ENCODE results near the gene STK32B. TPM values are rescaled to one million over a fixed set of nuclear protein-coding genes. Genes with fewer than 3 reads are reported as not detected.

The STK32B gene
- total and polyA plus RNA-seq, 10 donors = 0.03 to 0.87 (median 0.36) TPM

- Histone ChIP-seq H3K27ac (no peak overlapping the region), H3K4me3 (no peak overlapping the region), H3K27me3 (replicated peaks in 1 of 7) (peaks cover 0 to 14% (median 0%) of the 10 kb centered on the region in 7 donors), H3K9me3 (peaks cover 0 to 8% (median 0%) of the 10 kb centered on the region in 8 donors), H3K36me3 (no peaks in the 10 kb centered on the region), H3K4me1 (no peaks in the 10 kb centered on the region)
- no peak for DNase-seq
- intact Hi-C loops (cut with DNase I; ENCODE audit: low total_unique reads) = no loop called here
- TF ChIP-seq POLR2AphosphoS5 (IDR thresholded peaks at IDR 0.05) (no peak), CTCF (IDR thresholded peaks at IDR 0.05 in 8 of 11, conservative IDR thresholded peaks at IDR 0.05 in 3 of 11) (no peak), POLR2A (IDR thresholded peaks at IDR 0.05) (no peak)
Observed at GRCh38 chr4:5300283-5300682, 249.0 kb downstream of the STK32B start.

- no peaks in the 10 kb centered on the region for H3K36me3 ChIP-seq
- H3K27ac ChIP-seq = no peak overlapping the region
- no peak for DNase-seq
- no peak overlapping the region for H3K4me3 ChIP-seq
- H3K27me3 ChIP-seq (replicated peaks in 1 of 7) = peaks cover 0 to 13% (median 0%) of the 10 kb centered on the region in 7 donors
- intact Hi-C loops (cut with DNase I; ENCODE audit: low total_unique reads) = no loop called here
- WGBS, 5 donors = 77 to 97% (median 88%) methylated on average over 3 of the region's 3 CpGs
- H3K9me3 ChIP-seq = peaks cover 0 to 37% (median 19%) of the 10 kb centered on the region in 8 donors
- TF ChIP-seq CTCF (IDR thresholded peaks at IDR 0.05 in 8 of 11, conservative IDR thresholded peaks at IDR 0.05 in 3 of 11) (no peak), POLR2A (IDR thresholded peaks at IDR 0.05) (no peak), POLR2AphosphoS5 (IDR thresholded peaks at IDR 0.05) (no peak)
- no peaks in the 10 kb centered on the region for H3K4me1 ChIP-seq
Observed at GRCh38 chr4:5307928-5308327, 256.6 kb downstream of the STK32B start.

- intact Hi-C loops (cut with DNase I; ENCODE audit: low total_unique reads) = no loop called here
- Histone ChIP-seq H3K4me3 (no peak overlapping the region), H3K9me3 (peaks cover 0 to 17% (median 10%) of the 10 kb centered on the region in 8 donors), H3K27ac (no peak overlapping the region), H3K27me3 (replicated peaks in 1 of 7) (no peaks in the 10 kb centered on the region), H3K4me1 (no peaks in the 10 kb centered on the region), H3K36me3 (no peaks in the 10 kb centered on the region)
- TF ChIP-seq CTCF (IDR thresholded peaks at IDR 0.05 in 8 of 11, conservative IDR thresholded peaks at IDR 0.05 in 3 of 11) (no peak), POLR2A (IDR thresholded peaks at IDR 0.05) (no peak), POLR2AphosphoS5 (IDR thresholded peaks at IDR 0.05) (no peak)
- 81 to 90% (median 83%) methylated on average over 2 of the region's 2 CpGs for WGBS, 5 donors
- no peak for DNase-seq
Observed at GRCh38 chr4:5322321-5322720, 271.0 kb downstream of the STK32B start.

GRCh38 chr4:5330339-5330989, 279.2 kb downstream of the STK32B start:
- intact Hi-C loops (cut with DNase I; ENCODE audit: low total_unique reads) = no loop called here
- no peak overlapping the region for H3K27ac ChIP-seq
- H3K4me1 ChIP-seq = no peaks in the 10 kb centered on the region
- DNase-seq = no peak
- no peaks in the 10 kb centered on the region for H3K36me3 ChIP-seq
- H3K9me3 ChIP-seq = peaks cover 0 to 46% (median 13%) of the 10 kb centered on the region in 8 donors
- 71 to 85% (median 80%) methylated on average over 3 of the region's 3 CpGs for WGBS, 5 donors
- TF ChIP-seq POLR2AphosphoS5 (IDR thresholded peaks at IDR 0.05) (no peak), CTCF (IDR thresholded peaks at IDR 0.05 in 8 of 11, conservative IDR thresholded peaks at IDR 0.05 in 3 of 11) (no peak), POLR2A (IDR thresholded peaks at IDR 0.05) (no peak)
- no peak overlapping the region for H3K4me3 ChIP-seq
- no peaks in the 10 kb centered on the region for H3K27me3 ChIP-seq (replicated peaks in 1 of 7)

Measured in spleen (tissue), 11 donors.